ENCODE measurements around the gene GALNT16. TPM values are rescaled to one million over a fixed set of nuclear protein-coding genes. Genes with fewer than 3 reads are reported as not detected.

GALNT16 gene
- total and polyA plus RNA-seq, 4 experiments from 2014 or later, result 0.06 TPM; not detected in 3

- no peaks in the 10 kb centered on the region for H3K9me3 ChIP-seq (ENCODE audit: control insufficient read depth in 1 of 2, low read length in 2 of 2)
- H3K27me3 ChIP-seq (ENCODE audit: insufficient read depth, low read length), result no peaks in the 10 kb centered on the region
- Mint-ChIP-seq H3K4me3 (no peak overlapping the region), H3K27ac (no peak overlapping the region), H3K36me3 (no peaks in the 10 kb centered on the region), H3K27me3 (peaks cover 0 to 1% of the 10 kb centered on the region in 2 donors), H3K4me1 (peaks cover 6 to 16% (median 11%) of the 10 kb centered on the region in 4 donors), H3K9me3 (no peaks in the 10 kb centered on the region)
- no peak for DNase-seq
- CTCF ChIA-PET (ENCODE audit: partially characterized antibody), result interaction anchor here (1.0 kb wide), 1 partner anchor 229 kb away, joined by 3 read pairs; no protein-coding TSS in a partner anchor
- POLR2A ChIA-PET (ENCODE audit: partially characterized antibody), result no interaction called here
- intact Hi-C loops (cut with micrococcal nuclease), result no loop called here
- no peak overlapping the region for H3K27ac ChIP-seq (ENCODE audit: low read depth, low read length)
- H3K4me1 ChIP-seq (ENCODE audit: insufficient read depth, low read length), result peaks cover 19% of the 10 kb centered on the region
- no peaks in the 10 kb centered on the region for H3K36me3 ChIP-seq (ENCODE audit: insufficient read depth, low read length)
- no peak overlapping the region for H3K4me3 ChIP-seq (ENCODE audit: low read length in 2 of 2)
Observed at GRCh38 chr14:69358233-69358963, 98.4 kb downstream of the GALNT16 start.

GRCh38 chr14:69358966-69359365 lies 99.0 kb downstream of the GALNT16 start:
- peaks cover 6 to 16% (median 11%) of the 10 kb centered on the region in 4 donors for H3K4me1 Mint-ChIP-seq
- no peaks in the 10 kb centered on the region for H3K9me3 Mint-ChIP-seq
- no peaks in the 10 kb centered on the region for H3K36me3 ChIP-seq (ENCODE audit: insufficient read depth, low read length)
- H3K27me3 ChIP-seq (ENCODE audit: insufficient read depth, low read length), result no peaks in the 10 kb centered on the region
- H3K4me1 ChIP-seq (ENCODE audit: insufficient read depth, low read length), result peaks cover 16% of the 10 kb centered on the region
- H3K4me3 ChIP-seq (ENCODE audit: low read length in 2 of 2), result no peak overlapping the region
- DNase-seq, result no peak
- H3K9me3 ChIP-seq (ENCODE audit: control insufficient read depth in 1 of 2, low read length in 2 of 2), result no peaks in the 10 kb centered on the region
- intact Hi-C loops (cut with micrococcal nuclease), result no loop called here
- no peaks in the 10 kb centered on the region for H3K36me3 Mint-ChIP-seq
- H3K27ac Mint-ChIP-seq, result no peak overlapping the region
- no peak overlapping the region for H3K4me3 Mint-ChIP-seq
- ChIA-PET CTCF (ENCODE audit: partially characterized antibody) (interaction anchor here (1.0 kb wide), 1 partner anchor 229 kb away, joined by 3 read pairs; no protein-coding TSS in a partner anchor), POLR2A (ENCODE audit: partially characterized antibody) (no interaction called here)
- H3K27ac ChIP-seq (ENCODE audit: low read depth, low read length), result no peak overlapping the region
- peaks cover 0 to 1% of the 10 kb centered on the region in 2 donors for H3K27me3 Mint-ChIP-seq

DNA sequence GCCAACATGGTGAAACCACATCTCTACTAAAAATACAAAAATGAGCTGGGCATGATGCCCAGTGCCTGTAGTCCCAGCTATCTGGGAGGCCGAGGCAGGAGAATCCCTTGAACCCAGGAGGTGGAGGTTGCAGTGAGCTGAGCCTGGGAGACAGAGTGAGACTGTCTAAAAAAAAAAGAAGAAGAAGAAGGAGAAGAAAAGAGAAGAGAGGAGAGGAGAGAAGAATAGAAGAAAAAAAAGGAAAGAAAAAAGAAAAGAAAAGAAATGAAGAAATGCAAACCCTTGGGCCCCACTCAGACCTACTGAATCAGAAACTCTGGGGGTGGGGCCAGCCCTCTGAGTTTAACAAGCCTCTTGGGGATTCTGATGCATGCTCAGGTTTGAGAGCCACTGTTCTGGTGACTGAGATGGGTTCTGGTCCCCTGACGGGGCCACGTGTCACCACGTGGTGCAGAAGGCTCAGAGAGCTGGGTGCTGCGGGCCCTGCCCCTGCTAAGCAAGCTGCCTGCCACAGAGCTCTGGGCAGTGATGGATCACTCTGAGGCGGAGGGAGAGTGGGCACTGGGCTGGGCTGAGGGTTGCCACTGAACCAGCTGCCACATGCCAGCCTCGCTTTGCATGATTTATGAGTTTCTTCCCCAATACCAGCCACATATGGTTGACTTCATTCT lies 100.6 kb downstream of the GALNT16 start:
- Mint-ChIP-seq H3K36me3 (no peaks in the 10 kb centered on the region), H3K27me3 (peaks cover 0 to 1% of the 10 kb centered on the region in 2 donors), H3K4me1 (no peaks in the 10 kb centered on the region), H3K9me3 (no peaks in the 10 kb centered on the region), H3K4me3 (no peak overlapping the region), H3K27ac (no peak overlapping the region)
- intact Hi-C loops (cut with micrococcal nuclease), result no loop called here
- ChIA-PET POLR2A (ENCODE audit: partially characterized antibody) (no interaction called here), CTCF (ENCODE audit: partially characterized antibody) (no interaction called here)
- DNase-seq, result no peak
- Histone ChIP-seq H3K36me3 (ENCODE audit: insufficient read depth, low read length) (no peaks in the 10 kb centered on the region), H3K4me3 (ENCODE audit: low read length in 2 of 2) (no peak overlapping the region), H3K27me3 (ENCODE audit: insufficient read depth, low read length) (no peaks in the 10 kb centered on the region), H3K9me3 (ENCODE audit: control insufficient read depth in 1 of 2, low read length in 2 of 2) (no peaks in the 10 kb centered on the region), H3K4me1 (ENCODE audit: insufficient read depth, low read length) (no peaks in the 10 kb centered on the region), H3K27ac (ENCODE audit: low read depth, low read length) (no peak overlapping the region)

- Mint-ChIP-seq H3K4me3 (no peak overlapping the region), H3K27ac (no peak overlapping the region), H3K9me3 (no peaks in the 10 kb centered on the region), H3K27me3 (peaks cover 0 to 1% of the 10 kb centered on the region in 2 donors), H3K4me1 (no peaks in the 10 kb centered on the region), H3K36me3 (no peaks in the 10 kb centered on the region)
- Histone ChIP-seq H3K27ac (ENCODE audit: low read depth, low read length) (no peak overlapping the region), H3K4me1 (ENCODE audit: insufficient read depth, low read length) (no peaks in the 10 kb centered on the region), H3K36me3 (ENCODE audit: insufficient read depth, low read length) (no peaks in the 10 kb centered on the region), H3K4me3 (ENCODE audit: low read length in 2 of 2) (no peak overlapping the region), H3K9me3 (ENCODE audit: control insufficient read depth in 1 of 2, low read length in 2 of 2) (no peaks in the 10 kb centered on the region), H3K27me3 (ENCODE audit: insufficient read depth, low read length) (no peaks in the 10 kb centered on the region)
- POLR2A ChIA-PET (ENCODE audit: partially characterized antibody), result no interaction called here
- no peak for DNase-seq
- intact Hi-C loops (cut with micrococcal nuclease), result no loop called here
- CTCF ChIA-PET (ENCODE audit: partially characterized antibody), result no interaction called here
Observed at GRCh38 chr14:69363055-69363454, 103.1 kb downstream of the GALNT16 start.

- no peak overlapping the region for H3K4me3 ChIP-seq (ENCODE audit: low read length in 2 of 2)
- no peaks in the 10 kb centered on the region for H3K9me3 ChIP-seq (ENCODE audit: control insufficient read depth in 1 of 2, low read length in 2 of 2)
- Mint-ChIP-seq H3K27me3 (peaks cover 0 to 1% of the 10 kb centered on the region in 2 donors), H3K4me3 (no peak overlapping the region), H3K4me1 (no peaks in the 10 kb centered on the region), H3K36me3 (no peaks in the 10 kb centered on the region), H3K27ac (no peak overlapping the region), H3K9me3 (no peaks in the 10 kb centered on the region)
- no peaks in the 10 kb centered on the region for H3K4me1 ChIP-seq (ENCODE audit: insufficient read depth, low read length)
- intact Hi-C loops (cut with micrococcal nuclease), result no loop called here
- H3K36me3 ChIP-seq (ENCODE audit: insufficient read depth, low read length), result no peaks in the 10 kb centered on the region
- no peak overlapping the region for H3K27ac ChIP-seq (ENCODE audit: low read depth, low read length)
- ChIA-PET POLR2A (ENCODE audit: partially characterized antibody) (no interaction called here), CTCF (ENCODE audit: partially characterized antibody) (no interaction called here)
- no peak for DNase-seq
- H3K27me3 ChIP-seq (ENCODE audit: insufficient read depth, low read length), result no peaks in the 10 kb centered on the region
Observed at GRCh38 chr14:69363964-69364363, 104.0 kb downstream of the GALNT16 start.

- no peaks in the 10 kb centered on the region for H3K36me3 ChIP-seq (ENCODE audit: insufficient read depth, low read length)
- Mint-ChIP-seq H3K9me3 (no peaks in the 10 kb centered on the region), H3K4me3 (no peak overlapping the region), H3K4me1 (no peaks in the 10 kb centered on the region), H3K36me3 (no peaks in the 10 kb centered on the region), H3K27me3 (no peaks in the 10 kb centered on the region), H3K27ac (no peak overlapping the region)
- H3K4me1 ChIP-seq (ENCODE audit: insufficient read depth, low read length), result no peaks in the 10 kb centered on the region
- no peaks in the 10 kb centered on the region for H3K27me3 ChIP-seq (ENCODE audit: insufficient read depth, low read length)
- ChIA-PET POLR2A (ENCODE audit: partially characterized antibody) (no interaction called here), CTCF (ENCODE audit: partially characterized antibody) (no interaction called here)
- no peak for DNase-seq
- no peak overlapping the region for H3K4me3 ChIP-seq (ENCODE audit: low read length in 2 of 2)
- no peaks in the 10 kb centered on the region for H3K9me3 ChIP-seq (ENCODE audit: control insufficient read depth in 1 of 2, low read length in 2 of 2)
- no peak overlapping the region for H3K27ac ChIP-seq (ENCODE audit: low read depth, low read length)
- intact Hi-C loops (cut with micrococcal nuclease), result no loop called here
Observed at GRCh38 chr14:69364378-69364777, 104.4 kb downstream of the GALNT16 start.

GRCh38 chr14:69366069-69366468 lies 106.1 kb downstream of the GALNT16 start:
- H3K4me1 ChIP-seq (ENCODE audit: insufficient read depth, low read length), result no peaks in the 10 kb centered on the region
- no peaks in the 10 kb centered on the region for H3K4me1 Mint-ChIP-seq
- no peaks in the 10 kb centered on the region for H3K36me3 Mint-ChIP-seq
- no peak overlapping the region for H3K27ac Mint-ChIP-seq
- ChIA-PET POLR2A (ENCODE audit: partially characterized antibody) (no interaction called here), CTCF (ENCODE audit: partially characterized antibody) (interaction anchor here (0.9 kb wide), 1 partner anchor 11 kb away, joined by 3 read pairs; no protein-coding TSS in a partner anchor)
- H3K27ac ChIP-seq (ENCODE audit: low read depth, low read length), result no peak overlapping the region
- H3K27me3 Mint-ChIP-seq, result no peaks in the 10 kb centered on the region
- intact Hi-C loops (cut with micrococcal nuclease), result no loop called here
- no peaks in the 10 kb centered on the region for H3K9me3 ChIP-seq (ENCODE audit: control insufficient read depth in 1 of 2, low read length in 2 of 2)
- H3K27me3 ChIP-seq (ENCODE audit: insufficient read depth, low read length), result no peaks in the 10 kb centered on the region
- no peak overlapping the region for H3K4me3 ChIP-seq (ENCODE audit: low read length in 2 of 2)
- H3K4me3 Mint-ChIP-seq, result no peak overlapping the region
- no peaks in the 10 kb centered on the region for H3K36me3 ChIP-seq (ENCODE audit: insufficient read depth, low read length)
- DNase-seq, result no peak
- no peaks in the 10 kb centered on the region for H3K9me3 Mint-ChIP-seq

Data from CD4-positive, alpha-beta memory T cell (primary cell).